Right atrium auricular region (tissue), 2 donors: ENCODE results near the gene ANKRD11. TPM values are rescaled to one million over a fixed set of nuclear protein-coding genes. Genes with fewer than 3 reads are reported as not detected.

Experiments
- DNase-seq: peaks from one replicate; pipeline ENCODE4 v3.0.0-alpha.2; 2019; ENCODE audit warnings: low spot score
- H3K27ac ChIP-seq, 2 donors: fragments of 200-600 bp; sonication (generic); 1 replicate in 1 of 2; 2 replicates in 1 of 2; pipeline ENCODE4 v1.5.1; 2016 to 2019
- H3K27me3 ChIP-seq, 2 donors: fragments of 200-600 bp; sonication (generic); one replicate each; pipeline versions ENCODE4 v1.5.1 to v1.6.0; 2017 to 2019
- H3K36me3 ChIP-seq: fragments of 200-600 bp; sonication (generic); one replicate; pipeline ENCODE4 v1.5.1; 2016
- H3K4me1 ChIP-seq, 2 donors: fragments of 200-600 bp; sonication (generic); one replicate each; pipeline versions ENCODE4 v1.5.1 to v1.6.0; 2017 to 2019
- H3K4me3 ChIP-seq, 2 donors: fragments of 200-600 bp; sonication (generic); 1 replicate in 1 of 2; 2 replicates in 1 of 2; pipeline ENCODE4 v1.5.1; 2017 to 2019; ENCODE audit warnings: mild to moderate bottlenecking in 1 of 2, moderate library complexity in 1 of 2
- H3K9me3 ChIP-seq, 2 donors: fragments of 200-600 bp; sonication (generic); one replicate each; pipeline ENCODE4 v1.5.1; 2019
- CTCF ChIP-seq, 2 donors: fragments of 200-600 bp; sonication (generic); IDR thresholded peaks; one replicate each; pipeline ENCODE4 v1.5.1; 2019; ENCODE audit warnings: antibody characterized with exemption in 2 of 2
- total RNA-seq, 2 donors: library from RNA; depleted of rRNA; stranded (reverse); fragments of >200 nt; gene quantifications; one replicate each; pipeline ENCODE4 v1.1.0, GENCODE V29; 2016

Gene ANKRD11
- total RNA-seq, 2 donors from 2014 or later: 55.2 to 68.1 TPM

DNA sequence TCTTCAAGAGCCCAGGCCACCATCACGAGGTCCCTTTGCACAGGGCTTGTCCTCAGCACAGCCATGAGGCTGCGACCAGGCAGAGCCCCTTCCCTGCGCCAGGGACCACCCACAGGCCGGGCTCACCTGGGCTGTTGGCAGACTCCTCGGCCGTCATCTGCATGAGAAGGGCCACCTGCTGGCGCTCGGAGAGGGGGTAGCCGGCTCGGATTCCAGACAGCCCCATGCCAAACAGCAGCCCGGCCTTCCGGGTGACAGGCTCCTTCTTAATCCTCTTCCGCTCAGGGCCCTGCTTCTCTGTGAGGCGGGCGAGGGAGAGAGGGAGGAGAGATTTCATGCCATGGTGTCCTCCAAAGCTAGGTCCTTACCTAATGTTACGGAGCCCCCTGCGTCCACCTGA, 199.5 kb downstream of the ANKRD11 start:
- Histone ChIP-seq H3K27ac (no peak overlapping the region), H3K9me3 (no peaks in the 10 kb centered on the region), H3K27me3 (no peaks in the 10 kb centered on the region), H3K4me1 (peaks cover 0 to 23% of the 10 kb centered on the region in 2 donors), H3K36me3 (peaks cover 39% of the 10 kb centered on the region), H3K4me3 (no peak overlapping the region)
- no peak for DNase-seq
- no peak for TF ChIP-seq CTCF (IDR thresholded peaks at IDR 0.05)

DNA sequence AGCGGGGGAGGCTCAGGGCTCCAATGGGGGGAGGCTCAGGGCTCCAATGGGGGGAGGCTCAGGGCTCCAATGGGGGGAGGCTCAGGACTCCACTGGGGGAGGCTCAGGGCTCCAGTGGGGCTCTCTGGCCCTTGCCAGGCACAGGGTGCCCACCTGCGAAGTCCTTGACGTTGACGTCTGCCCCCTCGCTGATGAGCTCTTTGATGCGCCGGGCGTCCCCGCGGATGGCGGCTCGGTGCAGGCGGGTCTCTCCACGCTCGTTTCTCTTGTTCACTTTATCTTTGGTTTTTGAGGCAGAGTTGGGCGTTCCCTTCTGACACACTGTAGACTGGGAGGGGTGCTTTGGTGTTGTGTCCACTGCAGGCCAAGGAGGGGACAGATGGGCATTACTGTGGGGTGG, 199.9 kb downstream of the ANKRD11 start:
- no peak for TF ChIP-seq CTCF (IDR thresholded peaks at IDR 0.05)
- H3K4me1 ChIP-seq: peaks cover 0 to 23% of the 10 kb centered on the region in 2 donors
- no peak overlapping the region for H3K4me3 ChIP-seq
- no peak overlapping the region for H3K27ac ChIP-seq
- DNase-seq: no peak
- H3K9me3 ChIP-seq: no peaks in the 10 kb centered on the region
- no peaks in the 10 kb centered on the region for H3K27me3 ChIP-seq
- peaks cover 43% of the 10 kb centered on the region for H3K36me3 ChIP-seq

DNA sequence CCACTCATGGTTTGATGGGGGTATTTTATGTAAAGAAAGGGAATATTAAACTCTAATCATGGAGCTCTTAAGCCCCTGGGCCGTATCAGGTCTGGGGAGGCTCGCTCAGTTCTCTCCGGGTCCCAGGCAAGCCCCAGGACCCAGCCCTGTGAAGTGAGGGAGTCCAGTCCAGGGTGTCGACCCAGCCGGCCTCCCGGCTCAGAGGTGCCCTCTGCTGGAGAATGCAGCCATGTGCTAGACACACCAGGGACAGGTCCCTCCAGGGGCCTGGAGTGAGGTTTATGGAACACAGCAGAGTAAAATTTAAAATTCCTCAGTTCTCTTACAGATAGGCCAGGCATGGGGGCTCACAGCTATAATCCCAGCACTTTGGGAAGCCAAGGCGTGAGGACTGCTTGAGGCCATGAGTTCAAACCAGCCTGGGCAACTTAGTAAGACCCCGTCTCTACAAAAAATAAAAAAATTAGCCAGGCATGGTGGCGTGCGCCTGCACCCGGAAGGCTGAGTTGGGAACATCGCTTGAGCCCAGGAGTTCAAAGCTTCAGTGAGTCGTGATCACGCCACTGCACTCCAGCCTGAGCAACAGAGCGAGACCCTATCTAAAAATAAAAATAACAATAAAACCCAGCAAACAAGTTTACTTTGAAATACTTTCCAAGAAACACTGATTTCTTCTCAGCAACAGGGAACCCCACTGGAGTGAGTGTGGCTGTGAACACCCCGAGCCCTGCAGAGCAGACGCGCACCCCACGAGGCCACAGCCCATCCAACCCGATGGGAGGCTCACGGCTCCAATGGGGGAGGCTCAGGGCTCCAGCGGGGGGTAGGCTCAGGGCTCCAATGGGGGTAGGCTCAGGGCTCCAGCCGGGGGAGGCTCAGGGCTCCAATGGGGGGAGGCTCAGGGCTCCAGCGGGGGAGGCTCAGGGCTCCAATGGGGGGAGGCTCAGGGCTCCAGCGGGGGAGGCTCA, 200.6 kb downstream of the ANKRD11 start:
- Histone ChIP-seq H3K27me3 (no peaks in the 10 kb centered on the region), H3K36me3 (peaks cover 50% of the 10 kb centered on the region), H3K9me3 (no peaks in the 10 kb centered on the region), H3K4me3 (no peak overlapping the region), H3K4me1 (peaks cover 0 to 18% of the 10 kb centered on the region in 2 donors), H3K27ac (no peak overlapping the region)
- TF ChIP-seq CTCF (IDR thresholded peaks at IDR 0.05): peak; percentile 77 to 84
- DNase-seq: peak; percentile 76

- H3K27ac ChIP-seq: no peak overlapping the region
- H3K4me1 ChIP-seq: peaks cover 0 to 11% of the 10 kb centered on the region in 2 donors
- no peak for DNase-seq
- H3K27me3 ChIP-seq: no peaks in the 10 kb centered on the region
- H3K36me3 ChIP-seq: peaks cover 54% of the 10 kb centered on the region
- no peaks in the 10 kb centered on the region for H3K9me3 ChIP-seq
- no peak for TF ChIP-seq CTCF (IDR thresholded peaks at IDR 0.05)
- no peak overlapping the region for H3K4me3 ChIP-seq
Measured at GRCh38 chr16:89288966-89289365, 201.4 kb downstream of the ANKRD11 start.

GRCh38 chr16:89288577-89288844, 201.8 kb downstream of the ANKRD11 start:
- Histone ChIP-seq H3K36me3 (peaks cover 54% of the 10 kb centered on the region), H3K9me3 (no peaks in the 10 kb centered on the region), H3K4me3 (no peak overlapping the region), H3K27me3 (no peaks in the 10 kb centered on the region), H3K27ac (no peak overlapping the region), H3K4me1 (peaks cover 0 to 7% of the 10 kb centered on the region in 2 donors)
- DNase-seq: no peak
- no peak for TF ChIP-seq CTCF (IDR thresholded peaks at IDR 0.05)
